T-helper 9 cell (primary cell): Measurements from ENCODE around the gene BLTP2.

ENCODE experiments used
- DNase-seq: peaks from one replicate; pipeline ENCODE4 v3.0.0-alpha.2; 2020

The BLTP2 gene

DNA sequence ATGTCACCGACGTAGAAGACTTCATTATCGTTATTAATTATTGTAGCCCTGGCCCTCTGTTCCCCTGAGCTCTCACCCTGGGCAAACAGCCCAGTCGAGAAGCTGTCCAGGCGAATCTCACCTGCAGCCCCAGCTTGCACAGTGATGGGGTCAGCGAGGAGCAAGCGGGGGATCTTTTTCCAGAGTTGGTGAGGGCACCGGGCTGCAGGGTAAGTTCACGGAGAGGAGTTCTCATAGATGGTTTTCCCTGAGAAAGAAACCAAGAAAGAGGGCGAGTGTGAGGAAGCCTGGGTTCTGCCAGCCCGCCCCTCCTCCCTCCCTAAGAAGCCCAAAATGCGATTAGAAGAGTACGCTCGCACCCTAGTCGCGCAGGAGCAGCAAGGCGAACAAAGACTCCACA is 46.6 kb downstream of the BLTP2 start:
- DNase-seq = no peak

DNA sequence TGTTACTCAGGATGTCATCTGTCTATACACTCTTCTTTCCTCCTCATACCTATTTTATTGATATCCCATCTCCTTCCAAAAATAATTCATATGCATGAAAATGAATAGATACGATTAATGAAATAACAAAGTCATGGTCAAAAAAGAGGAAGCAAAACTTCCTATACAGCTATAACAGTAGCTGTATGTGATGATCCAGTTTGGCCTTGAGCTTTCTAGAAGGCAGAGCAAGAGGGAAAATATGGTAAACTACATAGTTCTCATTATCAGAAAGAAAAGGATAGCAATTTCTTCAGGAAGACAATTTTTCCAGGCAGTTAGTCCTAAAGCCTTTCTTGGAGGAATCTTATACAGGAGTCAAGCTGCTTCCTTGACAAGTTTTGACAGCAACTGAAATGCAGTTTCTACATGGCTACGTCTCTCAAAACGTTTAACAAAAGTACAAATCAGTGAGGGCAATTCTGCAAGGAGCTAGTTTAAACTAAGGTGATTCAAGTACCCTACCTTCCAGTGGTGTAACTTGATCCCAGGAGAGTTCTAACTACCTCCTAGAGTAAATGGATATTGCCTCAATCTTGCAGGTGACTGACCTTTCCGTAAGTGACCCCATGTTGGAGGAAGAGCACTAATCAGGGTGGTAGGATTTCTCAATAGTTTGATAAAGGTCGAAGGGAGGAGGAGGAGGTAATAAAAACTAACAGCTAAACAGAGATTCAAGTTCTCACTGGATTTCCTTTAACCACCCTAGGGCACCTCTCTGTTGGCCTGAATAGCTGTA is 47.2 kb downstream of the BLTP2 start:
- DNase-seq = no peak
